HG03442 (cell line): ENCODE data around the gene MAP4K4.

Source experiments
- ATAC-seq: cut with Tn5 transposase; IDR thresholded peaks from one replicate; pipeline ENCODE4 v1.9.1; 2021; ENCODE audit warnings: mild to moderate bottlenecking, moderate library complexity; ENCODE audit not compliant: unreplicated experiment

Gene MAP4K4

DNA sequence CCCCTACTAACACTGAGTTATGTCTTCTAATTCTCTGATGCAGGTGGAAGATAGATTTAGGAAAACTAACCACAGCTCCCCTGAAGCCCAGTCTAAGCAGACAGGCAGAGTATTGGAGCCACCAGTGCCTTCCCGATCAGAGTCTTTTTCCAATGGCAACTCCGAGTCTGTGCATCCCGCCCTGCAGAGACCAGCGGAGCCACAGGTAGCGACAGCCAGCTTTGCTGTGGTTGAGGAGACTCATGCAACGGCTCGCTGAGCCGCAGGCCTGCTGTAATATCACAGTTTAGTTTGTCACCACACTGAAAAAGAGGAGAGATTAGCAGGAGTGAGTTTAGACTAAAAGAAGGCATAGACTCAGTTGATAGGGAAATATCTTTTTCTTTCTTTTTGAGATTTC is 163.3 kb downstream of the MAP4K4 start:
- ATAC-seq: no peak

DNA sequence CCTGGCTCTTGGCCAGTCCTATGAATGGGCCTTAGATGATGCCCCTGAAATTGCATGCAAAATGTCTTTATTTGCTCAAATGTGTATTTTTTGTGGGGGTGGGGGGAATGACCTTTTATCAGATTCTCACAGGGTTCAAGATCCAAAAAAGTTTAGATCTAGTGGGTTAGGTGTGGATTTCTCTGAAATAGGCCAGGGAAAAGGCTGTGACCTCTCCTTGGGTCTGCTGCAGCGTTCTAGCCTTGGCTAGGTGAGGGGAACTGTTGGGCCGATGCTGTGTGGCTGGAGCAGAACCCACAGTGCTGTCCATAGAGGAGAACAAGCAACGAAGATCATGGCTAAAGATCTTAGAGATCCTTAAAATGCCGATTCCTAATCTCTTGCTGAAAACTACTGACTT is 163.9 kb downstream of the MAP4K4 start:
- no peak for ATAC-seq

- no peak for ATAC-seq
Measured at GRCh38 chr2:101863534-101863933, 166.0 kb downstream of the MAP4K4 start.

DNA sequence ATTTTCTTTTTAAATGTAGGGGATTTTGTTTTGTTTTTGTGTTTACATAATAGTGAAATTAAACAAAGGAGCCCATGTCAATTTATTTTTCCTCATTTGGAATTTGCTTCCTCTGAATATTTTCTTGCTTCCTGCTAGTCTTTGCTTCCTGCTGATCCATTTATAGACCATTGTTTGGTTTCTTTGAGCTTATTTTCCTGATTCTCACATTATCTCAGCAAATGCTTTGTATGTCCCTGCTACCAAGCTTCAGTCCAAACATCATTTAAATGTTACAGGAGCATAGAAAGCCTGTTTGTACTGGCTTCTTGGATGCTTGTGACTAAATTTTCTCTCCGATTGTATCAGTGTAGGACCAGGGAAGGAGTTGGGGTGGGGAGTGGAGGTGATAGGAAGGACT is 166.9 kb downstream of the MAP4K4 start:
- no peak for ATAC-seq

DNA sequence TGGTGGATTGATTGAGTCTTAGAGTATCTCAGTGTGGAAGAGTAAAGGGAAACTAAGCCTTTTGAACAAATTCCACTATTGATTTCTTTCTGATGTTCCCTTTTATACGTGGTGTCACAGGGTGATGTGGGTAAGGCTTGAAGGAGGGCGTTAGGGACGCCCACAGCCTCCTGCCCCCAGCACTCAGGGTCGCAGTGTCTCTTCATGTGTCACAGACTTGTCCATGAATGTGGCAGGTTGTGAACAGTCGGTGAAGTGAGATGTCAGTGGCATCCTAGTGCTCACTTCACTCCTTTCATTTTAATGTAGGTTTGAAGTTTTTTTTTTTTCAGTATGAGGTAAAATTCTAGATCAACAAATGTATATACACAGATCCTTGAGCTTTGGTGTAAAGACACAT is 171.0 kb downstream of the MAP4K4 start:
- ATAC-seq: no peak

DNA sequence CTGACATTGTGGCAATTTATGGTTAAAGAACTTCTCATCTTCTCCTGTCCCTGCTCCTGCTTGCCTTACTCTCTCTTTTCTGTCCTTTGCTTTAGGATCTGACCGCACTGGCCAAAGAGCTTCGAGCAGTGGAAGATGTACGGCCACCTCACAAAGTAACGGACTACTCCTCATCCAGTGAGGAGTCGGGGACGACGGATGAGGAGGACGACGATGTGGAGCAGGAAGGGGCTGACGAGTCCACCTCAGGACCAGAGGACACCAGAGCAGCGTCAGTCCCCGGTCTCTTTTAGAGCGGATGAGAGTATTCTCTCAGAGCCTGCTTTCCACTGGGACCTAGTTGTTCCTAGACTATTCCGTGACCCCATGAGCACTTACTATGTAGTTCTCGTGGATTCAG is 172.0 kb downstream of the MAP4K4 start:
- ATAC-seq: no peak

GRCh38 chr2:101870444-101870843 is 172.9 kb downstream of the MAP4K4 start:
- no peak for ATAC-seq

- ATAC-seq: no peak
Measured at GRCh38 chr2:101871480-101871879, 174.0 kb downstream of the MAP4K4 start.

GRCh38 chr2:101872480-101872879 is 175.0 kb downstream of the MAP4K4 start:
- no peak for ATAC-seq

DNA sequence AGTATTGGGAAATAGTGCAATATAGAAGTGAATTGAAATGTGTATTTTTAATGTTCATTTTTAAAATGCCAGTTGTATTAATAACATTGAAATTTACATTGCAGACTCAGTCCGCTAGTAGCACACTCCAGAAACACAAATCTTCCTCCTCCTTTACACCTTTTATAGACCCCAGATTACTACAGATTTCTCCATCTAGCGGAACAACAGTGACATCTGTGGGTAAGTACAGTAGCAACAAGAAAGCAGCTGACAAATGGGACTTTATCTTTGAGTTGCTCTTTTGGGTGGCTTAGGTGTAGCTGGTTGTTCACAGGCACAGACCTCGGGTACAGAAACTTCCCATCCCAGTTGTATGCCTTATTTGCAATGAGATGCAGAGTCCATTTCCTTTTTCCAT is 176.0 kb downstream of the MAP4K4 start:
- no peak for ATAC-seq

GRCh38 chr2:101874069-101874468 is 176.6 kb downstream of the MAP4K4 start:
- no peak for ATAC-seq

DNA sequence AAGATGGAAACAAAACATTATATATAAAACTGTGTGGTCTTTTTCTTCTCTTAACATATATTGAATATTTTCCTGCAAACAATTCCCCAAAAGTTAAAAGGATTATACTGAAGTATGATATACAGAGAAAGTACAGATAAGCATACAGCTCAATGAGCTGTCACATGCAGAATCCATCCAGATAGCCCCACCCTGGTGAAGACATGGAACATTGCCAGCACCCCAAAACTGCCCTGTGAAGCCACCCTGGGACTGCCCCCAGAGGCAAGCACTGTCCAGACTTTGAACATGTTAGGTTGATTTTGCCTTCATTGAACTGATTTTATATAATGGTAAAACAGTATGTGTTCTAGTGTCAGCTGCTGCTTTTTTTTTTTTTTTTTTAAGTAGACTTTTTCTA is 182.0 kb downstream of the MAP4K4 start:
- no peak for ATAC-seq

GRCh38 chr2:101881131-101881530 is 183.6 kb downstream of the MAP4K4 start:
- no peak for ATAC-seq

- no peak for ATAC-seq
Measured at GRCh38 chr2:101882769-101883307, 185.3 kb downstream of the MAP4K4 start.

DNA sequence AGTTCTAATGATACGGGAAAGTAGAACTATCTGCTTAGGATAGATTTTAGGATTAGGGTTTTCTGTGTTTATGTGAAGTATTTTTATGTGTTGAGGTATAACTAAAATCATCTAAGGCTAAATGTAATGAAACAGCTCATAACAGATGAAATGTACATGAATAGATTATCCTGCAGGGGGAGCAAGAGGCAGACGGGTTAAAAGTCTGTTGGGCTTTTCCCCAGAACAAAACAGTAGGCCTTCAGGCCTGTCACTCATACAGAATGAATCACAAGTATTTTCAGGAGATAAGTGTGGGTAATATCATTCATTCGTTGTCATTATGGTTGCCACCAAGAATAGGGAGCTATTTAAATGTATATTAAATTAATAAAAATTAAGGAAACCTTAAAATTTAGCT is 186.4 kb downstream of the MAP4K4 start:
- peak; percentile 61 for ATAC-seq

- ATAC-seq: no peak
Measured at GRCh38 chr2:101884423-101884822, 186.9 kb downstream of the MAP4K4 start.

- no peak for ATAC-seq
Measured at GRCh38 chr2:101887328-101887727, 189.8 kb downstream of the MAP4K4 start.

DNA sequence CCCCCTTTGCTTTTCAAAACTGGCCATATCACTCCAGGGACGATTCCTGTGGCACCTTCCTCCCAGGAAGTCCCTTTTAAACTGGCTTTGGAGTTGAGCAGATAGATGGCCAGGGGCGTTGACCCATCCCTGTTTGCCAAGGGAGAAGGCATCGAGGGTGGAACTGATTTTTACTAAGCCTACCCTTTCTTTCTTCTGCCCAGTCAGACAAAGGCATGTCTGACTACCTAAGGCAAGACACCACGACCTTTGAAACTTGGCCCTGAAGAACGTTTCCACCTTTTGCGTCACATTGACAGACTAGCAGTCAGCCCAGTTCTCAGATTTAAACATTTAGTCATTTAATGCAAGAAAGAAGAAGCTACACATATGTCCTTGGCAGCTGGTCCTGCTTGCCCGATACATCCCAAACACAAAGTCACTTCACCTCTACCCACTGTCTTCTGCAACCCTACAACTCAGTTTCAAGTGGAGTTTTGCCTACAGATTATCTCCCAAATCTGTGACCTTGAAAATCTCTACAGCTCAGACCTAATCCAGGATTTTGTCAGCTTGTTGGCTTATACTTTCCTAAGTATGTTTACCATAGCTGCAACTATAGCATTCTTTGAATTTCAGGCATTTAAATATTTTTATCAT is 192.1 kb downstream of the MAP4K4 start:
- no peak for ATAC-seq

DNA sequence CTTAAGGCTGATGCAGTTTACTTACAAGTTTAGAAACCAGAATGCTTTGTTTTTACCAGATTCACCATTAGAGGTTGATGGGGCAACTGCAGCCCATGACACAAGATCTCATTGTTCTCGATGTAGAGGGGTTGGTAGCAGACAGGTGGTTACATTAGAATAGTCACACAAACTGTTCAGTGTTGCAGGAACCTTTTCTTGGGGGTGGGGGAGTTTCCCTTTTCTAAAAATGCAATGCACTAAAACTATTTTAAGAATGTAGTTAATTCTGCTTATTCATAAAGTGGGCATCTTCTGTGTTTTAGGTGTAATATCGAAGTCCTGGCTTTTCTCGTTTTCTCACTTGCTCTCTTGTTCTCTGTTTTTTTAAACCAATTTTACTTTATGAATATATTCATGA is 194.9 kb downstream of the MAP4K4 start:
- peak; percentile 64 for ATAC-seq

DNA sequence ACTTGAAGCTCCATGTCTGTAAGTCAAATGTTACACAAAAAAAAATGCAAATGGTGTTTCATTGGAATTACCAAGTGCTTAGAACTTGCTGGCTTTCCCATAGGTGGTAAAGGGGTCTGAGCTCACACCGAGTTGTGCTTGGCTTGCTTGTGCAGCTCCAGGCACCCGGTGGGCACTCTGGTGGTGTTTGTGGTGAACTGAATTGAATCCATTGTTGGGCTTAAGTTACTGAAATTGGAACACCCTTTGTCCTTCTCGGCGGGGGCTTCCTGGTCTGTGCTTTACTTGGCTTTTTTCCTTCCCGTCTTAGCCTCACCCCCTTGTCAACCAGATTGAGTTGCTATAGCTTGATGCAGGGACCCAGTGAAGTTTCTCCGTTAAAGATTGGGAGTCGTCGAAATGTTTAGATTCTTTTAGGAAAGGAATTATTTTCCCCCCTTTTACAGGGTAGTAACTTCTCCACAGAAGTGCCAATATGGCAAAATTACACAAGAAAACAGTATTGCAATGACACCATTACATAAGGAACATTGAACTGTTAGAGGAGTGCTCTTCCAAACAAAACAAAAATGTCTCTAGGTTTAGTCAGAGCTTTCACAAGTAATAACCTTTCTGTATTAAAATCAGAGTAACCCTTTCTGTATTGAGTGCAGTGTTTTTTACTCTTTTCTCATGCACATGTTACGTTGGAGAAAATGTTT is 196.3 kb downstream of the MAP4K4 start:
- no peak for ATAC-seq

DNA sequence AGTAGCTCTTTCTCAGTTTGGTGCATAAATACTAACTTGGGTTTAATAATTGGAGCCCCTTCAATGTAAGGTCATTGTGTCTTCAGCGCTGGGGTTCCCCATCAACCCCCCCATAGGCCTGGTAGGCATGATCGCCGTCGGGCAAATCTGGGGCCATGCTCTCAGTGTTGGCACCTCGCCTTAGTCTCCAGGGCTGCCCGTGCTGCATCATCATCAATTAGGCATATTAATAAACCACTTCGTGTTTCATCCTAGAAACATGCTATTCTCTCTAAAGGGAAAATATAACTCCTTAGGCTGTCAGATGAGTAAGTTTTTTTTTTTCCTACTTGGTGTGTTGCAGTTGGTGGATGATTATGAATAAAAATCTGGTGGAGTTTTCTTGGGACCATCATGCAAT is 197.5 kb downstream of the MAP4K4 start:
- no peak for ATAC-seq

DNA sequence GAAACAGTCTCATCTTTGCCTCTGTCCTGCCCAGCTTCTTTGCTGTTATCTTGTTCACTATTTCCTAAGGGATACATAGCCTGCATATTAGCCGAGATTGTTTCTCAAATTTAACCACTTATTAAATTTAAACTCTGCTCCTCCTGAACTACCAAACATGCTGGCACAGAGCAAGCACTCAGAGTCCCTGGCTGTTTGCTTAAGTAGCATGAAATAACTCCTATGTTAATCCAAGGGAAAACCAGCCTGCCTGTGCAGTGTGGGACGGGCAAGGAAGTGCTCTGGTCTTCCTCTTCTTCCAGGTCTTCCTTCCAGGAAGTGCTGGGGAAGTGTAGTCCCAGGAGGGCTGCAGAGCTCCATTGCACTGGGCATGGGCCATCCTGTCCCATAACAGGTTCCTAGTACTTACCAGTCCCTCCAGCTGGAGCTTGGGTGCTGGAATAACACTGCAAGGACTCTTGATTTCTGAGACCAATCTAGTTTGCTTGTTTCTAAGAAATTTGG is 198.4 kb downstream of the MAP4K4 start:
- no peak for ATAC-seq
